Measurements from ENCODE around the gene TXNDC17. TPM values are rescaled to one million over a fixed set of nuclear protein-coding genes. Genes with fewer than 3 reads are reported as not detected.

The TXNDC17 gene
- total and polyA plus RNA-seq, 2 of the 4 experiments (the other 2 are of a cell fraction), result 45.0 to 494 TPM

DNA sequence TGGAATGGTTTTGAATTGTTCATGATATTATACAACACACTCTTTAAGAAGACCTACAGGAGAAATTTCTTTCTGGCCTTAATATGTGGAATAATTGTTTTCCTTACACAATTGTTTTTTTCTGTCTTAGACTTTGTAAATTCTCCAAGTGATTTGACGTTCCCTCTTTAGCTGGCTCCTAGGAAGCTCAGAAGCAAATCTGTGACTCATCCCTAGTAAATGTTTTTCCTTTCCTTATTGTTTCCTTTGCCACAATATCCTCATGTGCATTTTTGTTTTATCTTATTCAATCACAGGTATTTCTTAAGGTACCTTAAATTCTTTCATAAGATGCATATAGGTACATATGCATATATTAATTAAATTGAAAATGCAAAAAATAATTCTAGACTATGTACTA is 13.8 kb upstream of the TXNDC17 start:
- Histone ChIP-seq H3K9ac (ENCODE audit: low read depth, low read length) (no peak overlapping the region), H3K4me2 (ENCODE audit: low read depth, low read length) (peak overlapping the region; percentile 88; the same call in 1 of the 2 replicates), H2AFZ (replicated peaks; ENCODE audit: low read length, poor library complexity) (no peak overlapping the region), H2BK5ac (ENCODE audit: low read depth, low read length, poor library complexity, severe bottlenecking) (peak overlapping the region; percentile 69), H2AK9ac (replicated peaks; ENCODE audit: low read depth, low read length, poor library complexity) (no peak overlapping the region), H3K79me1 (ENCODE audit: low read depth in 1 of 2, low read length in 2 of 2) (peaks cover 15 to 43% of the 10 kb centered on the region in 2 experiments), H3K4me1 (ENCODE audit: control insufficient read depth, insufficient read depth, low read length) (peaks cover 12% of the 10 kb centered on the region), H2BK120ac (ENCODE audit: low read depth, low read length) (peak overlapping the region; percentile 68; the same call in 1 of the 2 replicates), H2AK5ac (ENCODE audit: low read depth, low read length) (no peak overlapping the region), H3K56ac (ENCODE audit: extremely low read depth, insufficient read depth, low read length) (no peak overlapping the region), H2BK15ac (ENCODE audit: low read depth, low read length) (peak overlapping the region; percentile 85; the same call in 2 of the 3 replicates), H3K23ac (ENCODE audit: low read depth, low read length) (0 out of 2 replicates have a peak overlapping the region, but pooled peaks have one; percentile 35), H3K27me3 (ENCODE audit: control insufficient read depth, insufficient read depth, low read length) (no peaks in the 10 kb centered on the region), H3K4ac (ENCODE audit: low read depth, low read length) (peak overlapping the region; percentile 76; the same call in 1 of the 2 replicates), H3K9me3 (ENCODE audit: control insufficient read depth, insufficient read depth, low read length) (no peaks in the 10 kb centered on the region), H2BK20ac (ENCODE audit: low read depth, low read length) (no peak overlapping the region; the same call in 1 of the 2 replicates), H4K20me1 (ENCODE audit: insufficient read depth, low read length) (peaks cover 4% of the 10 kb centered on the region; the same call in 1 of the 2 replicates), H3K36me3 (ENCODE audit: control insufficient read depth, insufficient read depth, low read length) (peaks cover 21% of the 10 kb centered on the region), H3K9me1 (ENCODE audit: insufficient read depth, low read length) (peaks cover 3% of the 10 kb centered on the region), H3K18ac (ENCODE audit: low read depth, low read length) (peak overlapping the region; percentile 84; the same call in 1 of the 2 replicates), H4K5ac (ENCODE audit: low read depth, low read length) (no peak overlapping the region), H4K91ac (ENCODE audit: insufficient read depth, low read depth, low read length) (peak overlapping the region; percentile 72; the same call in 1 of the 2 replicates), H3K14ac (replicated peaks; ENCODE audit: low read depth, low read length) (peak overlapping the region; percentile 70; the same call in 1 of the 2 replicates), H3K27ac (ENCODE audit: insufficient read depth, low read length) (peak overlapping the region; percentile 75; the same call in 1 of the 2 replicates), H4K8ac (ENCODE audit: low read depth in 2 of 2, low read length in 2 of 2) (peak overlapping the region in 1 of 2 experiments; percentile 29; a peak in 2 of 4 replicates), H3K4me3 (ENCODE audit: insufficient read depth, low read depth, low read length) (no peak overlapping the region)
- DNase-seq, result peak; percentile 53
- no TSS peak for BruUV-seq (replicated peaks)
- dilution Hi-C loops (cut with HindIII; ENCODE audit: low sequenced_read_pairs, unreplicated experiment), result no loop called here
- intact Hi-C loops (cut with micrococcal nuclease), result no loop called here
- in situ Hi-C loops (cut with MboI; ENCODE audit: low sequenced_read_pairs), result no loop called here
- WGBS, 2 experiments (ENCODE audit: extremely low coverage in 2 of 2, insufficient read length in 1 of 2), result no CpG with 5 or more reads among the region's 1 CpG
- ATAC-seq (ENCODE audit: low read depth), result peak; percentile 74
- POLR2A ChIA-PET (ENCODE audit: unreplicated experiment), result interaction anchor here (0.9 kb wide), 1 partner anchor 14 kb away, joined by 3 read pairs; the partner anchor contains the start of genes KIAA0753 and TXNDC17
- CTCF ChIA-PET, result interaction anchor here (0.6 kb wide), 1 partner anchor 156 kb away, joined by 3 read pairs; no protein-coding TSS in a partner anchor
- TF ChIP-seq NFE2L2 (IDR thresholded peaks at IDR 0.05; ENCODE audit: low read depth, low read length) (no peak), FOS (IDR thresholded peaks at IDR 0.05; ENCODE audit: low read depth, low read length) (peak; percentile 27; the same call in 1 of the 2 replicates)

Measured in IMR-90 (cell line).